Measurements from ENCODE around the gene FAM171A2. TPM values are rescaled to one million over a fixed set of nuclear protein-coding genes. Genes with fewer than 3 reads are reported as not detected.
A peak's percentile ranks its signal among the peaks of the same experiment; 100 is the strongest.

FAM171A2 gene
- total and polyA plus RNA-seq, 10 of the 15 experiments (the other 5 are each of a cell fraction or from before 2014, with no cell fraction given), result 0.08 to 1.7 (median 0.27) TPM; not detected in 2

GRCh38 chr17:44308320-44308818 lies 55.3 kb downstream of the FAM171A2 start, which contains the start of gene RUNDC3A (continued):
- TF ChIP-seq REST (IDR thresholded peaks at IDR 0.05; ENCODE audit: low read depth, low read length) (peak; percentile 96), RBBP5 (conservative IDR thresholded peaks at IDR 0.05) (no peak), SIN3A (IDR thresholded peaks at IDR 0.05; ENCODE audit: low read depth, low read length) (0 out of 2 replicates have a peak, but pooled peaks have one; percentile 45), NRF1 (conservative IDR thresholded peaks at IDR 0.05; ENCODE audit: low read depth, low read length) (no peak), ESRRA (IDR thresholded peaks at IDR 0.05; ENCODE audit: low read length) (no peak), NFYA (IDR thresholded peaks at IDR 0.05; ENCODE audit: borderline replicate concordance, low read depth, low read length) (no peak), FOXK2 (IDR thresholded peaks at IDR 0.05) (no peak), ETV6 (conservative IDR thresholded peaks at IDR 0.05 in 1 of 2, IDR thresholded peaks at IDR 0.05 in 1 of 2; ENCODE audit: borderline replicate concordance in 1 of 2, low read depth in 1 of 2) (no peak), HDGF (IDR thresholded peaks at IDR 0.05) (no peak), CREB1 (IDR thresholded peaks at IDR 0.05; ENCODE audit: low read depth) (peak; percentile 89), ATF3 (IDR thresholded peaks at IDR 0.05; ENCODE audit: borderline replicate concordance, extremely low read depth, low read depth, low read length) (no peak), HDAC2 (IDR thresholded peaks at IDR 0.05) (no peak), RCOR1 (conservative IDR thresholded peaks at IDR 0.05; ENCODE audit: low read depth, low read length) (0 out of 2 replicates have a peak, but pooled peaks have one; percentile 48), POLR2A (IDR thresholded peaks at IDR 0.05; ENCODE audit: low read depth, low read length) (no peak), CTCF (IDR thresholded peaks at IDR 0.05 in 2 of 3, conservative IDR thresholded peaks at IDR 0.05 in 1 of 3; ENCODE audit: control insufficient read depth in 2 of 3, extremely low read depth in 1 of 3, insufficient read depth in 1 of 3, low read depth in 3 of 3, low read length in 3 of 3) (no peak), SP1 (IDR thresholded peaks at IDR 0.05; ENCODE audit: low read depth, low read length) (no peak), EP300 (IDR thresholded peaks at IDR 0.05; ENCODE audit: borderline replicate concordance in 1 of 2, control insufficient read depth in 1 of 2, low read depth in 2 of 2, low read length in 2 of 2) (no peak), POLR2AphosphoS5 (IDR thresholded peaks at IDR 0.05; ENCODE audit: low read length) (no peak), BCL11A (IDR thresholded peaks at IDR 0.05; ENCODE audit: low read depth, low read length) (no peak), PAX8 (IDR thresholded peaks at IDR 0.05) (no peak), TARDBP (IDR thresholded peaks at IDR 0.05; ENCODE audit: borderline replicate concordance) (no peak)
- TF ChIP-seq, protein P1, sequence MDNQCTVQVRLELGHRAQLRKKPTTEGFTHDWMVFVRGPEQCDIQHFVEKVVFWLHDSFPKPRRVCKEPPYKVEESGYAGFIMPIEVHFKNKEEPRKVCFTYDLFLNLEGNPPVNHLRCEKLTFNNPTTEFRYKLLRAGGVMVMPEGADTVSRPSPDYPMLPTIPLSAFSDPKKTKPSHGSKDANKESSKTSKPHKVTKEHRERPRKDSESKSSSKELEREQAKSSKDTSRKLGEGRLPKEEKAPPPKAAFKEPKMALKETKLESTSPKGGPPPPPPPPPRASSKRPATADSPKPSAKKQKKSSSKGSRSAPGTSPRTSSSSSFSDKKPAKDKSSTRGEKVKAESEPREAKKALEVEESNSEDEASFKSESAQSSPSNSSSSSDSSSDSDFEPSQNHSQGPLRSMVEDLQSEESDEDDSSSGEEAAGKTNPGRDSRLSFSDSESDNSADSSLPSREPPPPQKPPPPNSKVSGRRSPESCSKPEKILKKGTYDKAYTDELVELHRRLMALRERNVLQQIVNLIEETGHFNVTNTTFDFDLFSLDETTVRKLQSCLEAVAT (IDR thresholded peaks at IDR 0.05), result no peak
